Liver (tissue), 9 donors: ENCODE measurements around the gene CFAP100. TPM values are rescaled to one million over a fixed set of nuclear protein-coding genes. Genes with fewer than 3 reads are reported as not detected.

Source experiments
- DNase-seq: peaks from one replicate; pipeline ENCODE4 v3.0.0-alpha.2; 2017; ENCODE audit warnings: low spot score
- H3K27ac ChIP-seq, 2 donors: one replicate each; pipeline ENCODE4 v1.7.0; 2013; ENCODE audit warnings: inconsistent platforms in 2 of 2, low read length in 2 of 2, control low read depth in 1 of 2, low read depth in 1 of 2, mild to moderate bottlenecking in 1 of 2
- H3K27me3 ChIP-seq, 4 donors: one replicate each; pipeline versions ENCODE4 v1.6.1 to v1.7.0; 2013; ENCODE audit warnings: low read length in 3 of 4, inconsistent platforms in 1 of 4, mild to moderate bottlenecking in 1 of 4, moderate library complexity in 1 of 4; ENCODE audit not compliant: control insufficient read depth in 4 of 4, insufficient read depth in 4 of 4
- H3K36me3 ChIP-seq, 4 donors: one replicate each; pipeline versions ENCODE4 v1.6.1 to v1.7.0; 2013; ENCODE audit warnings: low read length in 3 of 4, mild to moderate bottlenecking in 3 of 4, low read depth in 1 of 4, moderate library complexity in 1 of 4; ENCODE audit not compliant: control insufficient read depth in 4 of 4, insufficient read depth in 3 of 4
- H3K4me1 ChIP-seq, 4 donors: one replicate each; pipeline versions ENCODE4 v1.6.1 to v1.7.0; 2013; ENCODE audit warnings: low read length in 3 of 4, mild to moderate bottlenecking in 3 of 4, moderate library complexity in 1 of 4; ENCODE audit not compliant: control insufficient read depth in 4 of 4, insufficient read depth in 4 of 4
- H3K4me3 ChIP-seq, 3 donors: one replicate each; pipeline versions ENCODE4 v1.6.1 to v1.7.0; 2013; ENCODE audit warnings: low read length in 3 of 3, control low read depth in 1 of 3, low read depth in 1 of 3, mild to moderate bottlenecking in 1 of 3
- H3K9ac ChIP-seq, 2 donors: one replicate each; pipeline ENCODE4 v1.7.0; 2013; ENCODE audit warnings: low read length in 2 of 2, mild to moderate bottlenecking in 2 of 2, moderate library complexity in 2 of 2, control low read depth in 1 of 2, low read depth in 1 of 2
- H3K9me3 ChIP-seq, 4 donors: one replicate each; pipeline versions ENCODE4 v1.6.1 to v1.7.0; 2013; ENCODE audit warnings: low read length in 3 of 4; ENCODE audit not compliant: control insufficient read depth in 4 of 4
- EGR1 ChIP-seq, 2 donors: IDR thresholded peaks; 2 replicates each; pipeline ENCODE4 v1.6.1; 2016 to 2018; ENCODE audit warnings: antibody characterized with exemption in 2 of 2, low read depth in 2 of 2
- FOXA1 ChIP-seq: IDR thresholded peaks from 2 replicates; pipeline ENCODE4 v1.6.1; 2016; ENCODE audit warnings: antibody characterized with exemption
- FOXA2 ChIP-seq: IDR thresholded peaks from 2 replicates; pipeline ENCODE4 v1.6.1; 2016; ENCODE audit warnings: antibody characterized with exemption
- GABPA ChIP-seq, 2 donors: IDR thresholded peaks in 1 of 2; conservative IDR thresholded peaks in 1 of 2; 2 replicates each; pipeline ENCODE4 v1.6.1; 2016; ENCODE audit warnings: antibody characterized with exemption in 2 of 2, mild to moderate bottlenecking in 1 of 2, moderate library complexity in 1 of 2
- HNF4A ChIP-seq, 2 donors: conservative IDR thresholded peaks; 2 replicates each; pipeline ENCODE4 v1.6.1; 2016; ENCODE audit warnings: antibody characterized with exemption in 2 of 2, mild to moderate bottlenecking in 2 of 2
- HNF4G ChIP-seq: IDR thresholded peaks from 2 replicates; pipeline ENCODE4 v1.6.1; 2016; ENCODE audit warnings: antibody characterized with exemption
- JUND ChIP-seq, 2 donors: IDR thresholded peaks; 2 replicates each; pipeline ENCODE4 v1.6.1; 2016; ENCODE audit warnings: antibody characterized with exemption in 2 of 2
- NR2F2 ChIP-seq: IDR thresholded peaks from 2 replicates; pipeline ENCODE4 v1.6.1; 2016; ENCODE audit warnings: antibody characterized with exemption
- RAD21 ChIP-seq, 2 donors: IDR thresholded peaks; 2 replicates each; pipeline ENCODE4 v1.6.1; 2016; ENCODE audit warnings: antibody characterized with exemption in 2 of 2, mild to moderate bottlenecking in 2 of 2
- RXRA ChIP-seq, 2 donors: IDR thresholded peaks; 2 replicates each; pipeline ENCODE4 v1.6.1; 2017 to 2018; ENCODE audit warnings: antibody characterized with exemption in 2 of 2, mild to moderate bottlenecking in 1 of 2
- SP1 ChIP-seq: IDR thresholded peaks from 2 replicates; pipeline ENCODE4 v1.6.1; 2018; ENCODE audit warnings: antibody characterized with exemption, mild to moderate bottlenecking
- TAF1 ChIP-seq: conservative IDR thresholded peaks from 2 replicates; pipeline ENCODE4 v1.6.1; 2016; ENCODE audit warnings: antibody characterized with exemption, mild to moderate bottlenecking
- YY1 ChIP-seq: IDR thresholded peaks from 2 replicates; pipeline ENCODE4 v1.6.1; 2016; ENCODE audit warnings: antibody characterized with exemption, mild to moderate bottlenecking
- WGBS: extraction: QIAGEN DNeasy Blood & Tissue Kit; methylation state at CpG from one replicate; pipeline ENCODE4 v1.1.7; 2013; 5-methylcytosine and 5-hydroxymethylcytosine counted together
- polyA plus RNA-seq, 2 donors: library from polyadenylated mRNA; stranded (reverse) in 1 of 2; unstranded in 1 of 2; fragments of 200-250 nt in 1 of 2; fragments of >200 nt in 1 of 2; fragmentation: Nextera tagmentation in 1 of 2; extraction: Ambion mirVana in 1 of 2; gene quantifications; one replicate each; pipeline versions ENCODE4 v1.2.1 to v1.2.3, GENCODE V29; 2013 to 2015
- total RNA-seq, 2 donors: library from RNA; depleted of rRNA; stranded (reverse); fragments of >200 nt; gene quantifications; one replicate each; pipeline ENCODE4 v1.2.3, GENCODE V29; 2014
- TF ChIP-seq, protein P1 (sequence below): IDR thresholded peaks from 2 replicates; pipeline ENCODE4 v1.6.1; 2016; ENCODE audit warnings: antibody characterized with exemption
- TF ChIP-seq, protein P2 (sequence below): IDR thresholded peaks from 2 replicates; pipeline ENCODE4 v1.6.1; 2016; ENCODE audit warnings: antibody characterized with exemption
- TF ChIP-seq, protein P3 (sequence below): fragments of 150-350 bp; IDR thresholded peaks from 2 replicates; pipeline ENCODE4 v1.5.1; 2017; ENCODE audit warnings: improper control_type of control experiment, low read depth, low read length; ENCODE audit not compliant: missing input control
- TF ChIP-seq, protein P4 (sequence below): IDR thresholded peaks from 2 replicates; pipeline ENCODE4 v1.6.1; 2016; ENCODE audit warnings: antibody characterized with exemption, mild to moderate bottlenecking
- TF ChIP-seq, protein P5 (sequence below): IDR thresholded peaks from 2 replicates; pipeline ENCODE4 v1.6.1; 2016; ENCODE audit warnings: antibody characterized with exemption
- donor health status: healthy.
- donor health status: healthy.
- donor health status: healthy.
- donor health status: healthy.
- donor health status: healthy.

CFAP100 gene
- total and polyA plus RNA-seq, 4 donors, result not detected

DNA sequence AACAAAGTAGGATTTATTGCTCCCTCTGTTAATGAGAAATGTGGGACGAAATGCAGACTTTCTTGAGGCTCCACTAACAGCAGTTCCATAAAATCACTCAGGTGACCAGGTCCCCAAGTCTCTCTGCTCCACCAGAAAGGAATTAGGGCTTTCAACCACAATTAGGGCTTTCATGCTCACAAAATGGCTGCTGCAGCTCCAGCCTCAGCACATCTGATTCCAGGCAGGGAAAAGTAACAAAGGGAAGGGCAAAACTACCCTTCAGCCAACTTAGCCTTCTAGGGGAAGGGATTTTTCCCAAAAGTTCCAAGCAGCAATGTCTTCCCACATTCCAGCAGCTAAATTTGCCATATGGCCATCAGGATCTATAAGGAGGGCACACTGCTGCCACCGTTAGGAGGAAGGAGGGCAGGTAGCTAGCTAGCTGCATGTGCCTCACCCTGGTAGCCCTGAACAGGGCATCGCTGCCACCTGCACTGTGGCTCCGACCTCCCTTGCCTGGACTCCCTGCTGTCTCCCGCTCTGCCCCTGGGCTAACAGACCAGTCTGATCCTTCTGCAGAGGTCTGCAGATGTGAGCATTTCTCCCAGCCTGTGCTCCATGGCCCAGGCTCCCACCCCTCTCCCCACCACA, 12.8 kb downstream of the CFAP100 start:
- H3K4me3 ChIP-seq, result no peak overlapping the region
- H3K9me3 ChIP-seq, result no peaks in the 10 kb centered on the region
- no peak for DNase-seq
- H3K9ac ChIP-seq, result no peak overlapping the region
- 91% methylated on average over 5 of the region's 5 CpGs for WGBS
- no peaks in the 10 kb centered on the region for H3K4me1 ChIP-seq
- no peak overlapping the region for H3K27ac ChIP-seq
- no peaks in the 10 kb centered on the region for H3K36me3 ChIP-seq
- TF ChIP-seq RXRA (IDR thresholded peaks at IDR 0.05), result no peak
- TF ChIP-seq FOXA2, result no peak
- TF ChIP-seq, protein P1, sequence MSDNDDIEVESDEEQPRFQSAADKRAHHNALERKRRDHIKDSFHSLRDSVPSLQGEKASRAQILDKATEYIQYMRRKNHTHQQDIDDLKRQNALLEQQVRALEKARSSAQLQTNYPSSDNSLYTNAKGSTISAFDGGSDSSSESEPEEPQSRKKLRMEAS, result no peak
- TF ChIP-seq, protein P2, sequence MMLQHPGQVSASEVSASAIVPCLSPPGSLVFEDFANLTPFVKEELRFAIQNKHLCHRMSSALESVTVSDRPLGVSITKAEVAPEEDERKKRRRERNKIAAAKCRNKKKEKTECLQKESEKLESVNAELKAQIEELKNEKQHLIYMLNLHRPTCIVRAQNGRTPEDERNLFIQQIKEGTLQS, result no peak
- no peak for TF ChIP-seq SP1
- TF ChIP-seq HNF4A (conservative IDR thresholded peaks at IDR 0.05), result no peak
- no peak for TF ChIP-seq EGR1 (IDR thresholded peaks at IDR 0.05; ENCODE audit: low read depth in 2 of 2)
- TF ChIP-seq NR2F2, result no peak
- no peak for TF ChIP-seq RAD21 (IDR thresholded peaks at IDR 0.05)
- TF ChIP-seq JUND (IDR thresholded peaks at IDR 0.05), result no peak
- TF ChIP-seq HNF4G, result no peak
- TF ChIP-seq, protein P3, sequence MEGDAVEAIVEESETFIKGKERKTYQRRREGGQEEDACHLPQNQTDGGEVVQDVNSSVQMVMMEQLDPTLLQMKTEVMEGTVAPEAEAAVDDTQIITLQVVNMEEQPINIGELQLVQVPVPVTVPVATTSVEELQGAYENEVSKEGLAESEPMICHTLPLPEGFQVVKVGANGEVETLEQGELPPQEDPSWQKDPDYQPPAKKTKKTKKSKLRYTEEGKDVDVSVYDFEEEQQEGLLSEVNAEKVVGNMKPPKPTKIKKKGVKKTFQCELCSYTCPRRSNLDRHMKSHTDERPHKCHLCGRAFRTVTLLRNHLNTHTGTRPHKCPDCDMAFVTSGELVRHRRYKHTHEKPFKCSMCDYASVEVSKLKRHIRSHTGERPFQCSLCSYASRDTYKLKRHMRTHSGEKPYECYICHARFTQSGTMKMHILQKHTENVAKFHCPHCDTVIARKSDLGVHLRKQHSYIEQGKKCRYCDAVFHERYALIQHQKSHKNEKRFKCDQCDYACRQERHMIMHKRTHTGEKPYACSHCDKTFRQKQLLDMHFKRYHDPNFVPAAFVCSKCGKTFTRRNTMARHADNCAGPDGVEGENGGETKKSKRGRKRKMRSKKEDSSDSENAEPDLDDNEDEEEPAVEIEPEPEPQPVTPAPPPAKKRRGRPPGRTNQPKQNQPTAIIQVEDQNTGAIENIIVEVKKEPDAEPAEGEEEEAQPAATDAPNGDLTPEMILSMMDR, result no peak
- no peak for TF ChIP-seq YY1
- TF ChIP-seq, protein P4, sequence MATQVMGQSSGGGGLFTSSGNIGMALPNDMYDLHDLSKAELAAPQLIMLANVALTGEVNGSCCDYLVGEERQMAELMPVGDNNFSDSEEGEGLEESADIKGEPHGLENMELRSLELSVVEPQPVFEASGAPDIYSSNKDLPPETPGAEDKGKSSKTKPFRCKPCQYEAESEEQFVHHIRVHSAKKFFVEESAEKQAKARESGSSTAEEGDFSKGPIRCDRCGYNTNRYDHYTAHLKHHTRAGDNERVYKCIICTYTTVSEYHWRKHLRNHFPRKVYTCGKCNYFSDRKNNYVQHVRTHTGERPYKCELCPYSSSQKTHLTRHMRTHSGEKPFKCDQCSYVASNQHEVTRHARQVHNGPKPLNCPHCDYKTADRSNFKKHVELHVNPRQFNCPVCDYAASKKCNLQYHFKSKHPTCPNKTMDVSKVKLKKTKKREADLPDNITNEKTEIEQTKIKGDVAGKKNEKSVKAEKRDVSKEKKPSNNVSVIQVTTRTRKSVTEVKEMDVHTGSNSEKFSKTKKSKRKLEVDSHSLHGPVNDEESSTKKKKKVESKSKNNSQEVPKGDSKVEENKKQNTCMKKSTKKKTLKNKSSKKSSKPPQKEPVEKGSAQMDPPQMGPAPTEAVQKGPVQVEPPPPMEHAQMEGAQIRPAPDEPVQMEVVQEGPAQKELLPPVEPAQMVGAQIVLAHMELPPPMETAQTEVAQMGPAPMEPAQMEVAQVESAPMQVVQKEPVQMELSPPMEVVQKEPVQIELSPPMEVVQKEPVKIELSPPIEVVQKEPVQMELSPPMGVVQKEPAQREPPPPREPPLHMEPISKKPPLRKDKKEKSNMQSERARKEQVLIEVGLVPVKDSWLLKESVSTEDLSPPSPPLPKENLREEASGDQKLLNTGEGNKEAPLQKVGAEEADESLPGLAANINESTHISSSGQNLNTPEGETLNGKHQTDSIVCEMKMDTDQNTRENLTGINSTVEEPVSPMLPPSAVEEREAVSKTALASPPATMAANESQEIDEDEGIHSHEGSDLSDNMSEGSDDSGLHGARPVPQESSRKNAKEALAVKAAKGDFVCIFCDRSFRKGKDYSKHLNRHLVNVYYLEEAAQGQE, result no peak
- TF ChIP-seq GABPA (IDR thresholded peaks at IDR 0.05 in 1 of 2, conservative IDR thresholded peaks at IDR 0.05 in 1 of 2), result no peak
- no peak for TF ChIP-seq FOXA1
- no peak for TF ChIP-seq TAF1
- TF ChIP-seq, protein P5, sequence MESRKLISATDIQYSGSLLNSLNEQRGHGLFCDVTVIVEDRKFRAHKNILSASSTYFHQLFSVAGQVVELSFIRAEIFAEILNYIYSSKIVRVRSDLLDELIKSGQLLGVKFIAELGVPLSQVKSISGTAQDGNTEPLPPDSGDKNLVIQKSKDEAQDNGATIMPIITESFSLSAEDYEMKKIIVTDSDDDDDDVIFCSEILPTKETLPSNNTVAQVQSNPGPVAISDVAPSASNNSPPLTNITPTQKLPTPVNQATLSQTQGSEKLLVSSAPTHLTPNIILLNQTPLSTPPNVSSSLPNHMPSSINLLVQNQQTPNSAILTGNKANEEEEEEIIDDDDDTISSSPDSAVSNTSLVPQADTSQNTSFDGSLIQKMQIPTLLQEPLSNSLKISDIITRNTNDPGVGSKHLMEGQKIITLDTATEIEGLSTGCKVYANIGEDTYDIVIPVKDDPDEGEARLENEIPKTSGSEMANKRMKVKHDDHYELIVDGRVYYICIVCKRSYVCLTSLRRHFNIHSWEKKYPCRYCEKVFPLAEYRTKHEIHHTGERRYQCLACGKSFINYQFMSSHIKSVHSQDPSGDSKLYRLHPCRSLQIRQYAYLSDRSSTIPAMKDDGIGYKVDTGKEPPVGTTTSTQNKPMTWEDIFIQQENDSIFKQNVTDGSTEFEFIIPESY, result no peak
- H3K27me3 ChIP-seq, result no peaks in the 10 kb centered on the region
